Mesothelial cell of epicardium (in vitro differentiated cells): ENCODE data around the gene BICRA. TPM values are rescaled to one million over a fixed set of nuclear protein-coding genes. Genes with fewer than 3 reads are reported as not detected.
"Not testable (repeated sequence)": the region's sequence is repeated elsewhere in the genome, so short reads cannot be mapped to it uniquely, and the experiment has no call there.

Experiments used
- DNase-seq, 2 experiments: peaks; one replicate each; pipeline ENCODE4 v3.0.0; 2021; ENCODE audit warnings: low spot score in 2 of 2; ENCODE audit not compliant: unreplicated experiment in 2 of 2
- H3K27ac Mint-ChIP-seq: 2 replicates; pipeline ENCODE4 v1.8.0; 2021; ENCODE audit warnings: mixed read lengths
- H3K27me3 Mint-ChIP-seq: 2 replicates; pipeline ENCODE4 v1.8.0; 2021; ENCODE audit warnings: low read depth, mixed read lengths
- H3K36me3 Mint-ChIP-seq: 2 replicates; pipeline ENCODE4 v1.8.0; 2021; ENCODE audit warnings: mixed read lengths
- H3K4me1 Mint-ChIP-seq: 2 replicates; pipeline ENCODE4 v1.8.0; 2021; ENCODE audit warnings: mixed read lengths
- H3K4me3 Mint-ChIP-seq: 2 replicates; pipeline ENCODE4 v1.8.0; 2021; ENCODE audit warnings: mild to moderate bottlenecking, moderate library complexity, mixed read lengths
- H3K9me3 Mint-ChIP-seq: 2 replicates; pipeline ENCODE4 v1.8.0; 2021; ENCODE audit warnings: mixed read lengths
- total RNA-seq: library from RNA; stranded (reverse); gene quantifications from 3 replicates; pipeline ENCODE4 v1.2.1, GENCODE V29; 2021
- TF ChIP-seq, protein P1 (sequence below): fragments of 200-600 bp; sonication (generic); IDR thresholded peaks from one replicate; pipeline ENCODE4 v1.5.0; 2021; ENCODE audit warnings: antibody characterized with exemption; ENCODE audit not compliant: unreplicated experiment

Gene BICRA
- total RNA-seq, 1 donor from 2014 or later = 36.9 TPM

DNA sequence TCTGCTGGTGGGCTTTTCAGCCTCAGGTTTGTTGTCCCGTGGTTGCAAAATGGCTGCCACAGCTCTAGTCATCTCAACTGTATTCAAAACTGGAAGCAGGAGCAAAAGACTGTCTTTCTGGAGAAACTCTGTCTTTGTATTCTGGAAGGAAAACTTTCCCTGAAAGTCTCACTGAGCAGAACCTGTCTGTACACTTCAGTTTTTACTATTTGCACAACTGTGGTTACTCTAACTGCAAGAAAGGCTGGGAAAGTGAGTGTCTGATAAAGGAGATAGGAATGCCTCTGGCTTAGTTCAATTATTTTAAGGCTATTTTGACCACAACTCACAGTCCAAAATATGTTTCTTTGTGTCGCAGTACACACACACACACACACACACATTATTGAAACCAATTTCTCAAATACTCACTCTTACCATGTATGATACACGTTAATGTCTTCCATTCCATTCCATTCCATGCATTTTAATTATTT is 54.5 kb downstream of the BICRA start:
- Mint-ChIP-seq H3K27me3 (no peaks in the 10 kb centered on the region), H3K4me3 (no peak overlapping the region), H3K4me1 (peaks cover 39% of the 10 kb centered on the region), H3K36me3 (peaks cover 6% of the 10 kb centered on the region), H3K27ac (peak overlapping the region; percentile 75), H3K9me3 (no peaks in the 10 kb centered on the region)
- no peak for DNase-seq
- TF ChIP-seq, protein P1, sequence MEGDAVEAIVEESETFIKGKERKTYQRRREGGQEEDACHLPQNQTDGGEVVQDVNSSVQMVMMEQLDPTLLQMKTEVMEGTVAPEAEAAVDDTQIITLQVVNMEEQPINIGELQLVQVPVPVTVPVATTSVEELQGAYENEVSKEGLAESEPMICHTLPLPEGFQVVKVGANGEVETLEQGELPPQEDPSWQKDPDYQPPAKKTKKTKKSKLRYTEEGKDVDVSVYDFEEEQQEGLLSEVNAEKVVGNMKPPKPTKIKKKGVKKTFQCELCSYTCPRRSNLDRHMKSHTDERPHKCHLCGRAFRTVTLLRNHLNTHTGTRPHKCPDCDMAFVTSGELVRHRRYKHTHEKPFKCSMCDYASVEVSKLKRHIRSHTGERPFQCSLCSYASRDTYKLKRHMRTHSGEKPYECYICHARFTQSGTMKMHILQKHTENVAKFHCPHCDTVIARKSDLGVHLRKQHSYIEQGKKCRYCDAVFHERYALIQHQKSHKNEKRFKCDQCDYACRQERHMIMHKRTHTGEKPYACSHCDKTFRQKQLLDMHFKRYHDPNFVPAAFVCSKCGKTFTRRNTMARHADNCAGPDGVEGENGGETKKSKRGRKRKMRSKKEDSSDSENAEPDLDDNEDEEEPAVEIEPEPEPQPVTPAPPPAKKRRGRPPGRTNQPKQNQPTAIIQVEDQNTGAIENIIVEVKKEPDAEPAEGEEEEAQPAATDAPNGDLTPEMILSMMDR = no peak

DNA sequence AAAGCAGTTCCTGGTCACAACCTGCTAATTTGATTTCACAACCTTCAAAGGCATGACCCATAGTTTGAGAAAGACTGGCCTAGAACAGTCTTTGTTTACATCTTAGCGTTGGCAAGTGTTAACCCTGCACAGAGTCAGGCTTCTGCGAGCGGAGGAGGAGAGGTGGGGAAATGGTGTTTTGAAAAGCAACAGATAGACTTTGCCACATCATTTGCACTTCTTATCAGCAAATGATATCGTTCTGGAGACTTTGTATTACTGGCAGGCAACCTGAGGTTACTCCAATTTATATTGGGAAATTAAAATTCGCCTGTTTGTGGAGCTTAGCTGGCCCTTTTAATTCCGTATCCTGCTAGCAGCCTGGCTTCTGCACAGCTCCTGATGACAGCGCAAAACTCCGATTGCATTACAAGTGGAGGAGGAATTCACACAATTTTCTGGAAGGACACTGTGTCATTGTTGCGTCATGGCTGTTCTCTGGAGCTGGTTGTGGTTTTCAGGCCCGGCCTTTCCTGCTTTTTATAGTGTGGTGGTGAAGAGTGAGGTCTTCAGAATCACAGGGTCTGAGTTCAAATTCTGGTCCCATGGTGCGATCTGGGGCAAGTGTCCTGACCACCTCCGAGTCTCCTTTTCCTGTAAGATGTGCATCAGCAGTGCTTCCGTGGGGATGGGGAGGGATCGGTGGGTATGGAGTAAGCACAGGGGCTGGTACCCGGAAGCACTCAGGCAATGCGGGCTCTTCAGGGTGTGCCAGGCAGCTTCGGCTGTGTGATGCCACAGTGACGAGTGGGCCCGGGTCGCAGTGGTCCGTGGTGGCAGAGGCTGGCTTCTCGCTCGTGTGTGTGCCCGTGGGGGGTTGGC is 55.2 kb downstream of the BICRA start:
- TF ChIP-seq, protein P1 = no peak
- H3K4me3 Mint-ChIP-seq = no peak overlapping the region
- peak overlapping the region; percentile 75 for H3K27ac Mint-ChIP-seq
- peaks cover 6% of the 10 kb centered on the region for H3K36me3 Mint-ChIP-seq
- DNase-seq = no peak
- H3K4me1 Mint-ChIP-seq = peaks cover 35% of the 10 kb centered on the region
- no peaks in the 10 kb centered on the region for H3K9me3 Mint-ChIP-seq
- no peaks in the 10 kb centered on the region for H3K27me3 Mint-ChIP-seq

DNA sequence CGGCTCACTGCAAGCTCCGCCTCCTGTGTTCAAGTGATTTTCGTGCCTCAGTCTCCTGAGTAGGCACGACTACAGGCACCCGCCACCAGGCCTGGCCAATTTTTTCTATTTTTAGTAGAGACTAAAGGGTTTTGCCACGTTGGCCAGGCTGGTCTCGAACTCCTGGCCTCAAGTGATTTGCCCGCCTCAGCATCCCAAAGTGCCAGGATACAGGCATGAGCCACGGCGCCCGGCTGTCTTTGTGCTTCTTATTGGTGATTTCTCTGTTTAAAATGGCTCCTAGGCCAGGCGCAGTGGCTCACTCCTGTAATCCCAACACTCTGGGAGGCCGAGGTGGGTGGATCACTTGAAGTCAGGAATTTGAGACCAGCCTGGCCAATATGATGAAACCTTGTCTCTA is 59.6 kb downstream of the BICRA start:
- not testable (repeated sequence) for H3K4me3 Mint-ChIP-seq, H3K9me3 Mint-ChIP-seq, H3K27ac Mint-ChIP-seq, DNase-seq, H3K27me3 Mint-ChIP-seq
- Mint-ChIP-seq H3K4me1 (peaks cover 24% of the 10 kb centered on the region), H3K36me3 (peaks cover 15% of the 10 kb centered on the region)

DNA sequence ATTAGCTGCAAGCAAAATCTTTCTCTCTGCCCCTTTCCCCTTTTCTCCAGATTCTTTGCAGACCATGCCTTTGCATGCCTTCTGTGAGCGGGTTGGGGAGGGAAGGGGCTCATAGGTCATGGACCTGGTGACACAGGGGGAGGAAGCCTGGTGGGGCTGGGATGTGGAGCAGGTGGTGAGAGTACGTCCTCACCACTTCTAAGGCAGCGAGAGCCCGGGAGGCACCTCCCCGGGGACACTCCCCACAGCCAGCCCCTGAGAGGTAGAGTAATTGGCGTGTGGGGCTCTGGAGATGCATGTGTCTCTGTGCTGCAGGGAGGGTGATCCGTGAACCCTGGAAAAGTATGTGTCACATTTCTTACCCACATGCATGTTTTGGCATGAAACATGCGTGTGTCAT is 61.8 kb downstream of the BICRA start:
- no peak overlapping the region for H3K4me3 Mint-ChIP-seq
- no peaks in the 10 kb centered on the region for H3K27me3 Mint-ChIP-seq
- DNase-seq = no peak
- H3K4me1 Mint-ChIP-seq = peaks cover 16% of the 10 kb centered on the region
- H3K27ac Mint-ChIP-seq = no peak overlapping the region
- peaks cover 31% of the 10 kb centered on the region for H3K36me3 Mint-ChIP-seq
- H3K9me3 Mint-ChIP-seq = peaks cover 3% of the 10 kb centered on the region
- TF ChIP-seq, protein P1 = no peak

DNA sequence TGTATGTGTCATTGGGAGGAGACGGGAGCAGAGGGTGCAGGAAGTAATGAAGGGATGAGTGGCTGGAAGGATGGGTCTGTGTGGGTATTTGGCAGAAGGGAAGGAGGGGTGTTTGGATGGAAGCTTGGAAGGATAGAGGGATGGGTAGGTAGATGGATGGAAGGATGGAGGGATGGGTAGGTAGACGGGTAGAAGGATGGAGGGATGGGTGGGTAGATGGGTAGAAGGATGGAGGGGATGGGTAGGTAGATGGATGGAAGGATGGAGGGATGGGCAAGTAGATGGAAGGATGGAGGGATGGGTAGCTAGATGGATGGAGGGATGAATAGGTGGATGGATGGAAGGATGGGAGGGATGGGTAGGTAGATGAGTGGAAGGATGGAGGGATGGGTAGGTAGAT is 62.6 kb downstream of the BICRA start:
- Mint-ChIP-seq H3K27ac (no peak overlapping the region), H3K4me3 (no peak overlapping the region), H3K9me3 (peaks cover 3% of the 10 kb centered on the region), H3K36me3 (peaks cover 32% of the 10 kb centered on the region), H3K27me3 (no peaks in the 10 kb centered on the region), H3K4me1 (peaks cover 13% of the 10 kb centered on the region)
- no peak for DNase-seq
- TF ChIP-seq, protein P1 = no peak

DNA sequence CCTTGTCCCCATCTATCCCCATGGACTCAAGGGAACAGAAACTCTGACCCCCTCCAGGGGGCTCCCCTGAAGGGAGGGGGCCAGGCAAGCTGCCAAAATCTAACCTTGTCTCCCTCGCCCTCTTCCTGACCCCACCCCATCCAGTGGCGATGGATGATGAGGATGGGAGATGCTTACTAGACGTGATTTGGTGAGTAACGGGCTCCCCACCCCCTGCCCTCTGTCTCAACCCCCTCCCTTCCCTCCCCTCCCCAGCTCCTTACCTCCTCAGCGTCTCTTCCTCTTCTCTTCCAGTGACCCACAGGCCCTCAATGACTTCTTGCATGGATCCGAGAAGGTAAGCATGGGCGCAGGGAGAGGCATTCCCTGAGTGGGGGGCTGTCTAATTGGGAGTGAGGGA is 64.5 kb downstream of the BICRA start:
- no peak for DNase-seq
- Mint-ChIP-seq H3K4me3 (no peak overlapping the region), H3K4me1 (no peaks in the 10 kb centered on the region), H3K27me3 (no peaks in the 10 kb centered on the region), H3K9me3 (peaks cover 3% of the 10 kb centered on the region), H3K36me3 (peaks cover 39% of the 10 kb centered on the region), H3K27ac (peak overlapping the region; percentile 16)
- TF ChIP-seq, protein P1 = no peak
